ENCODE measurements around the gene PDE6B. TPM values are rescaled to one million over a fixed set of nuclear protein-coding genes. Genes with fewer than 3 reads are reported as not detected.
"Not testable (repeated sequence)": the region's sequence is repeated elsewhere in the genome, so short reads cannot be mapped to it uniquely, and the experiment has no call there.

The PDE6B gene
- total RNA-seq, 1 experiment from 2014 or later: 9.4 TPM

DNA sequence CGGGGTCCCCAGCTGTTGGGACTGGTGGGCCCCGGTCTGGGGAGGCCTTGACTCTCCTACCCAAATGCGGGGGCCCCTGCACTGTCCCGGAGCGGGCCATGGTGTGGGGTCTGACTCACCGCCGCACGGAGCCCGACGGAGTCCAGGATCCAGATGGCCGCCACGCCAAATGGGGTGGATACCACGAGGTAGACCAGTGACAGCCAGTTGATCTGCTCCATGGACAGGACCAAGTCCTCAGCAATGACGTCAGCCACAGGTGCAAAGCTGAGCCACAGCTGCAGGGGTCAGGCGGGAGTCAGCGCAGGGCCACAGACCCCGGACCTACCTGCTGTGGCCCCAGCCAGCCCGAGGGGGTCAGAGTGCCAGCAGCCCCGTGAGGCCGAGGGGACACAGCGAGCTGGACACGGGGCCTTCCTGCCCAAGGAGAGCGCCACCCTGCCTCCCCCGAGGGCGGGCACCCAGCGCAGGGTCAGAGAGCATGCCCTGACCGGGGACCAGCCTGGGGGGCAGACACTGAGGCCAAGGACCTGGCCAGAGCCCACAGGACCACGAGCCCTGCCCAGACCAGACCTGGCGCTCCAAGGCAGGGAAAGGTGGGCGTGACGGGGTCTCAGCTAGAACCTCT is 61.2 kb downstream of the PDE6B start:
- no peak for DNase-seq (ENCODE audit: low read depth)
- in situ Hi-C loops (cut with HindIII; ENCODE audit: low pct_unique_long_range_greater_than_20kb, low sequenced_read_pairs): no loop called here

DNA sequence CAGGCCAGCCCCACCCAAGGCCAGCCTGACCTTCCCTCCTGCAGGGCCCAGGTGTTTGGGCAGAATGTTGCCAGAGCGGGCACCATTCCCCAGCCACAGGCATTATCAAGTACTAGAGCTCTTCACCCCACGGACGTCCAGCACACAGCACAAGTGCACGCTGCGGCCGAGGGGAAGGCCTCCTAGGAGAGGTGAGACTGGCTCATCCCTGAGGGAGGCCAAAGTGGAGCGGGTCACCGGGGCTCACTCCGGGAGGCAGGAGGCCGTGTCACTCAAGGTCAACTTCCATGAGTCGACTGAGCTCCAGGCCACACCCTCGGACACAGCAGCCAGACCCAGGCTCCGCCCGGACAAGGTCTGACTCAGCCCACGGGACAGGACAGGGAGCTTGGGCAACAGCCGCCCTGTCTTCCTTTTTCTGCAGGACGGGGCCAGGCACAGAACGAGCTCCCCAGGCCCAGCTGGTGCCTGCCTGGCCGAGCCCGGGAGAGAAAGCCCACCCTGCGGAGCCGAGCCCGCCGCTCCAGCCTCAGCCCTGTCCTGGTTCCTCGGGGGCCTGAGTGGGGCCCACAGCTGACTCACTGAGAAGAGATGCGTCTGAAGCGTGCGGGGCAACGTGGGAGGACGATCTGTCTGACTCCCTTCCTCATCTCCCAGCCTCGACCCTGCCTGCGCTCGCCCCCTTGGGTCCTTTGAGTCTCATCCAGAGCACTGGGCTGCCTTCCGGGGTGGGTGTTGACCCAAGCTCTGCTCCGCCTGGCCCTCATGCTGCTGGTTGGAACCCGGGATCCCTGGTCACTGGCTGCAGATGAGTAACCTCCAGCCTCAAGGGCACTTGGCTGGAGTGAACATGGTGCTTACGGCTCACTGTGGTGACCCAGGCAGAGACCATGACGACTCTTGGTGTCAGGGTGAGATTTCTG is 61.9 kb downstream of the PDE6B start:
- in situ Hi-C loops (cut with HindIII; ENCODE audit: low pct_unique_long_range_greater_than_20kb, low sequenced_read_pairs): no loop called here
- DNase-seq (ENCODE audit: low read depth): peak; percentile 86

- DNase-seq (ENCODE audit: low read depth): no peak
- in situ Hi-C loops (cut with HindIII; ENCODE audit: low pct_unique_long_range_greater_than_20kb, low sequenced_read_pairs): no loop called here
Measured at GRCh38 chr4:687971-688853, 62.8 kb downstream of the PDE6B start.

- in situ Hi-C loops (cut with HindIII; ENCODE audit: low pct_unique_long_range_greater_than_20kb, low sequenced_read_pairs): no loop called here
- no peak for DNase-seq (ENCODE audit: low read depth)
Measured at GRCh38 chr4:688854-689681, 63.7 kb downstream of the PDE6B start, which contains the start of gene SLC49A3. Gene SLC49A3, minus strand, starts transcription at chr4:689151. Its CDS starts 24 bp downstream, at chr4:689127.

DNA sequence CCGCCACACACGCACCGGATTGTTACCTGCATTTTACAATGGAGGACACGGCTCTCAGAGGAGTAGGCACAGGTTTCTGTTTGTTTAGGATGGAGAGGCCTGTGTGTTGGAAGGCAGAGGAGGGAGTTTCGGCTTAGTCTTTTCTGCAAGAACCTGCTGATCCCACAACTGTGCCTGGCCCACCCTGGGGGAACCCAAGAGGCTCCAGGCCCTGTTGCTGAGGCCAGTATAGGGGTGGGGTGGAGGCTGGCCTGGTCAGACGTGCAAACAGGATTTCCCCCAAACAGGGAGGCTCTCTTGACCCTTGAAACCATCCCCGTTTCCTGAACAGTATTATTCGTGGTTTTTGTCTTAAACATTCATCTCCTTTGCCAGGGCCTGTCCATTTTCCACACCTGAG is 64.3 kb downstream of the PDE6B start:
- no peak for DNase-seq (ENCODE audit: low read depth)
- in situ Hi-C loops (cut with HindIII; ENCODE audit: low pct_unique_long_range_greater_than_20kb, low sequenced_read_pairs): no loop called here

DNA sequence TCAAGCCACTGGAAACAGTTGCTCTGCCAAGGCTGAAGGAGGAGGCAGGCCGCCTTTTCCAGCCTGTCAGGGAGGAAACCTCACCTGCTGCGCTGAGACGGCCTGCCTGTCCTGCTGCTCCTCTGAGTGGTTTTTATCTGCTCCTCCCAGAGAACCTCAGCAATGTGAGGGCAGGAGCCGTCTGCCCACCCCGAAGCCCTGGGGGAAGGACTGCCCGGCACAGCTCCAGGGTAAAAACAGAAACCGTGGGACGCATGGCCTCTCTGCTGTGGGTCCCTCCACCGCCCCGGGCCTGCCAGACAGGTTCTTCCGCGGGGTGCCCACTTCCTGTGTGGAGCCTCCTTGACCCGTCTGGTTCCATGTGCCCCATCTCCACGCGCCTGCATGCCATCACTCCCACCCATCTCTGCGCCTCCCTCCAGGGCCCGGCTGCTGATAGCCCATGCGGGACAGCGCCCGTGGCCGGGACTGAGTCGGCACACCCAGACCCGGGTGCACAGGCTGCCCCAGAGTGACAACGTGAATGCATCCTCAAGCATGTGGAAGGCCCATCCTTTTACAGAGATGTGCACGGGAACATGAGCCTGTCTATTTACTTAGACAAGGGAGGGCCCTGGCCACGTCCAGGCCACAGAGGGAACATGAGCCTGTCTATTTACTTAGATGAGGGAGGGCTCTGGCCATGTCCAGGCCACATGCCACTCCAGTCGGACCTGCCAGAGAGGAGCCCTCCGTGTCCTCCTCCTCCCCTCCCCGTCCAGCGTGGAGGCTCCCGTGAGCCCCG is 67.6 kb downstream of the PDE6B start:
- in situ Hi-C loops (cut with HindIII; ENCODE audit: low pct_unique_long_range_greater_than_20kb, low sequenced_read_pairs): no loop called here
- no peak for DNase-seq (ENCODE audit: low read depth)

GRCh38 chr4:694341-694940 is 69.1 kb downstream of the PDE6B start:
- in situ Hi-C loops (cut with HindIII; ENCODE audit: low pct_unique_long_range_greater_than_20kb, low sequenced_read_pairs); DNase-seq (ENCODE audit: low read depth): not testable (repeated sequence)

- DNase-seq (ENCODE audit: low read depth): no peak
- in situ Hi-C loops (cut with HindIII; ENCODE audit: low pct_unique_long_range_greater_than_20kb, low sequenced_read_pairs): no loop called here
Measured at GRCh38 chr4:699816-700580, 74.6 kb downstream of the PDE6B start.

DNA sequence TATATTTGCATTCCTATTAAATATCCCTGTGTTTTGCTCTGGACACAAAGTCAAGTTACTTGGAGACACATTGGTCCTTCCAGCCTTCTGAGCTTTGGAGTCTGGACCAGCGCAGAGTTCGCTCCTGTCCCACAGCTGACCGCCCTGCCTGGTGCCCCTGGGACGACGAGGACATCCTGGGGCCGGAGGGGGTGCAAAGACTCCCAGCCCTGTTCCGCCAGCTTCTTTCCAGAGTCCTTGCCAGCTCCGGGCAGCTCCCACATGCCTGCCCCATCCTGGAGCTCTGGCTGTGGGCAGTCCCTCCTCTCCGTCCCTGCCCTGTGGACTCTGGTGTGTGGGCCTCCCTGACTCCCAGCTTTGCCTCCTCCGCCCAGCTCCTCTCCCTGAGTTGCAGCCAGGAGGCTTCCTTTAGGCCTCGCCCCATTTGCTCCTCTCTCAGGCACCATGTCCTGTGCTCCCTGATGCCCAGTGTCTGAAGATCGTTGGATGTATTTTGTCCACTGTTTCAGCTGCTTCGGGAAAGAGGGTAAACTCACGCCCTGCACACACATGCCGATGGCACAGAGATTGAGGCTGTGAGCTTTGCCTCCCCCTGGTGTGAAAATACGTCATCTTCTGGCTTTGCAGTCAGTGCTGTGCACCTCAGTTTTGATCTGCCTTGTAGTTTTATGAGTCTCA is 75.4 kb downstream of the PDE6B start:
- no peak for DNase-seq (ENCODE audit: low read depth)
- in situ Hi-C loops (cut with HindIII; ENCODE audit: low pct_unique_long_range_greater_than_20kb, low sequenced_read_pairs): no loop called here

GRCh38 chr4:702618-703048 is 77.3 kb downstream of the PDE6B start:
- no peak for DNase-seq (ENCODE audit: low read depth)
- in situ Hi-C loops (cut with HindIII; ENCODE audit: low pct_unique_long_range_greater_than_20kb, low sequenced_read_pairs): no loop called here

DNA sequence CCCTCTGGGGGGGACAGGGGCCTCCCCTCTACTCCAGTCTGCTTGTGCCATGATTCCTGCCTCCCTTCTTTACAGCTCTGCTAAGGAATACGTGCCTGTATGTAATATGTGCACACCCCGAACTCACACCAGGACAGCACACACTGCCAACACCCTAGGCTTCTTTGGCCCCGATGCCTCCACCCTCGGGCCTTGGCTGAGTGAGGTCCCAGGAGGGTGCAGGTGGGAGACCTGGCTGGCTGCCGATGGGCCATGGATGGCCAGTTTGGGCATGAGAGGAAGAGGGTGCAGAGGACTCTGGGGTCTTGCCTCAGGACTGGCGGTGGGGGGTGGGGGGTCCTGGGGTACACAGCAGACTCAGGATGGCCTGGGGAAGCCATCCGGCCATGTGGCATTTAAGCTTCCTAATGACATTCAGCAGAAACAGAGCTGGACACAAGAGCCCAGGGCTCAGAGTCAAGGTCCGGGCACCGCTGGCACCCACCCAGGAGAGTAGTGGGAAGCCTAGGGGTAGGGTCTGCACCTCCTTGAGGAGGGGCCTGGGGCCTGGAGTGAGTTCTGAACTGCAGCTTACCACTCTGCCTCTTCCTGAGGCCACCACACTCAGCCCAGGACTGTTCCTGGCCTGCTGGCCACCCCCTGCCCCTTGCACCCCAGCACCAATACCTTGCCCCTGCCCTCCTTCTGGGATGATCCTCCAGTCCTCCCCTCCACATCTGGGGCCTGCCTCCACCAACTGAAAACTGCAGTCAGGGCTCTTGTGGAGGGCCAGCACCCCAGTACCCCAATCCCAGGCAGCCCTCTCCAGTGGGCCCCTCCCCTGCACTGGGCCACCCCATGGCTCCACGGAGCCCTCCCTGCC is 78.2 kb downstream of the PDE6B start:
- no peak for DNase-seq (ENCODE audit: low read depth)
- in situ Hi-C loops (cut with HindIII; ENCODE audit: low pct_unique_long_range_greater_than_20kb, low sequenced_read_pairs): no loop called here

DNA sequence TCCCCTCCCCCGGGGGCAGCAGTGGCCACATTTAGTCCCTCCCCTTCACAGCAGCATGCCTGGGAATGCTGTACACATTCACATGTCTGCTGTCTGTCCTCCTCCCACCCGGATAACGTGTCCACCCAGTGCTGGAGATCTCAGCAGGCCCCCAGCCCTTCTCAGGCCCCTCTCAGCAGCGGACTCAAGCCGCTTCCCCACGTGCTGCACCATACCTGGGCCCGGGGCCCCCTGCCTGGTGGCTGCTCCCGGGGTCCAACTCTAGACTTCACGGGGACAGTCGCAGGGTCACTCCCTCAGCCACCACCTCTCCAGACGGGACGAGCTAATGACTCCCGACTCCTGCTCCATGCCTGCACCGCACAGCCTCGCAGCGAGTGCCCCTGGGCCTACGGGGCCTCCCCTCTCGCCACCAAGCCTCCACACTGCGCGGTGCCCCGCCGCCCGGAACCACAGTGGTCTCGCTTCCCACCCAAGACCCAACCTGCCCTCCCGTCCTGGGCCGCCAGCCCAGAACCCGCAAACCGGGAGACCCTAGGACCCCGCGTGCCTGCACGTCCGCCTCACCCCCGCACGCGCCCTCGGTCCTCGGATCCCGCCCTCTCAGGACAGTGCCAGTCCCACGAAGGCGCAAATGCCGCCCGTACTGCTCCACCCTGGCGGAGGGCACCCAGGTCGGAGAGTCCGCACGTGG is 79.0 kb downstream of the PDE6B start:
- in situ Hi-C loops (cut with HindIII; ENCODE audit: low pct_unique_long_range_greater_than_20kb, low sequenced_read_pairs): no loop called here
- DNase-seq (ENCODE audit: low read depth): no peak

DNA sequence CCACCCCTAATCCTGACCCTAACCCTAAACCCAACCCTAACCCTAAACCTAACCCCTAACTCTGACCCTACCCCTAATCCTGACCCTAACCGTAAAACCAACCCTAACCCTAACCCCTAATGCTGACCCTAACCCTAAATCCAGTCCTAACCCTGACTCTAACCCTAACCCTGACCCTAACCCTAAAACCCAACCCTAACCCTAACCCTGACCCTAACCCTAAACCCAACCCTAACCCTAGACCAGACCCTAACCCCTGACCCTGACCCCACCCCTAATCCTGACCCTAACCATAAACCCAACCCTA is 79.6 kb downstream of the PDE6B start:
- in situ Hi-C loops (cut with HindIII; ENCODE audit: low pct_unique_long_range_greater_than_20kb, low sequenced_read_pairs): no loop called here
- no peak for DNase-seq (ENCODE audit: low read depth)

- in situ Hi-C loops (cut with HindIII; ENCODE audit: low pct_unique_long_range_greater_than_20kb, low sequenced_read_pairs): no loop called here
- DNase-seq (ENCODE audit: low read depth): peak; percentile 71
Measured at GRCh38 chr4:705278-706082, 80.1 kb downstream of the PDE6B start, which contains the start of gene PCGF3. Gene PCGF3, plus strand, starts transcription at chr4:705832. Its CDS starts 27,849 bp downstream, at chr4:733681.
